ENCODE data around the gene TSPAN33. TPM values are rescaled to one million over a fixed set of nuclear protein-coding genes. Genes with fewer than 3 reads are reported as not detected.

TSPAN33 gene
- total and polyA plus RNA-seq, 2 of the 13 experiments (the other 11 are each of a cell fraction or from before 2014, with no cell fraction given), result 15.3 to 16.5 TPM

DNA sequence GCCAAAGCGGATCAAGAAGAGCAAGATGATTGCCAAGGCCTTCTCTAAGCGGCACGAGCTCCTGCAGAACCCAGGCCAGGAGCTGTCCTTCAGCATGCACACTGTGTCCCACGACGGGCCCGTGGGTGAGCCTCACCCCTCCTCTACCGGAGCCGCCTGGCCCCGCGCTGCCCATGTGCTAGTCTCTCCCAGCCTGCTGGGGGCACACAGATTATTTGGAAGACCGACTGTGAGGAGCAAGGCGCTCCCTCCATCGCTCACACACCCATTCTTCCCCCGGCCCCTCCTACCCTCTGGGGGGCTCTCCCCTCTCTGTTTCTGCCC, 66.4 kb downstream of the TSPAN33 start:
- Histone ChIP-seq H4K20me1 (ENCODE audit: insufficient read depth, low read length) (no peaks in the 10 kb centered on the region; the same call in 1 of the 2 replicates), H3K4me2 (ENCODE audit: low read depth, low read length) (no peak overlapping the region), H3K27ac (ENCODE audit: extremely low read length, insufficient read depth, low read length) (no peak overlapping the region), H3K27me3 (ENCODE audit: control insufficient read depth in 1 of 2, insufficient read depth in 2 of 2, low read length in 2 of 2) (no peaks in the 10 kb centered on the region), H3K36me3 (replicated peaks in 1 of 2; ENCODE audit: control insufficient read depth in 1 of 2, insufficient read depth in 2 of 2, low read length in 2 of 2) (peaks cover 20 to 39% of the 10 kb centered on the region in 2 experiments; a peak in 4 of 5 replicates), H3K4me1 (ENCODE audit: insufficient read depth, low read length) (peaks cover 10% of the 10 kb centered on the region), H3K79me2 (ENCODE audit: insufficient read depth, low read length) (no peaks in the 10 kb centered on the region), H3K9ac (ENCODE audit: insufficient read depth, low read depth, low read length) (no peak overlapping the region), H3K4me3 (replicated peaks in 1 of 3; ENCODE audit: insufficient read depth in 1 of 3, low read depth in 2 of 3, low read length in 3 of 3) (no peak overlapping the region), H3K9me3 (ENCODE audit: low read length) (no peaks in the 10 kb centered on the region), H2AFZ (ENCODE audit: low read length) (no peak overlapping the region)
- TF ChIP-seq, protein P1, sequence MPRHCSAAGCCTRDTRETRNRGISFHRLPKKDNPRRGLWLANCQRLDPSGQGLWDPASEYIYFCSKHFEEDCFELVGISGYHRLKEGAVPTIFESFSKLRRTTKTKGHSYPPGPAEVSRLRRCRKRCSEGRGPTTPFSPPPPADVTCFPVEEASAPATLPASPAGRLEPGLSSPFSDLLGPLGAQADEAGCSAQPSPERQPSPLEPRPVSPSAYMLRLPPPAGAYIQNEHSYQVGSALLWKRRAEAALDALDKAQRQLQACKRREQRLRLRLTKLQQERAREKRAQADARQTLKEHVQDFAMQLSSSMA (CRISPR knock-in tag; IDR thresholded peaks at IDR 0.05), result no peak
- TF ChIP-seq ZNF567 (CRISPR knock-in tag; IDR thresholded peaks at IDR 0.05; ENCODE audit: borderline replicate concordance), result no peak
- no peak for TF ChIP-seq ZNF121 (CRISPR knock-in tag; IDR thresholded peaks at IDR 0.05)
- TF ChIP-seq ZNF354B (CRISPR knock-in tag; IDR thresholded peaks at IDR 0.05), result no peak
- TF ChIP-seq GABPB1 (CRISPR knock-in tag; IDR thresholded peaks at IDR 0.05), result 0 out of 2 replicates have a peak, but pooled peaks have one; percentile 0
- TF ChIP-seq ZNF737 (CRISPR knock-in tag; IDR thresholded peaks at IDR 0.05; ENCODE audit: borderline replicate concordance), result no peak
- no peak for TF ChIP-seq NFIC (IDR thresholded peaks at IDR 0.05; ENCODE audit: low read length)
- TF ChIP-seq, protein P2, sequence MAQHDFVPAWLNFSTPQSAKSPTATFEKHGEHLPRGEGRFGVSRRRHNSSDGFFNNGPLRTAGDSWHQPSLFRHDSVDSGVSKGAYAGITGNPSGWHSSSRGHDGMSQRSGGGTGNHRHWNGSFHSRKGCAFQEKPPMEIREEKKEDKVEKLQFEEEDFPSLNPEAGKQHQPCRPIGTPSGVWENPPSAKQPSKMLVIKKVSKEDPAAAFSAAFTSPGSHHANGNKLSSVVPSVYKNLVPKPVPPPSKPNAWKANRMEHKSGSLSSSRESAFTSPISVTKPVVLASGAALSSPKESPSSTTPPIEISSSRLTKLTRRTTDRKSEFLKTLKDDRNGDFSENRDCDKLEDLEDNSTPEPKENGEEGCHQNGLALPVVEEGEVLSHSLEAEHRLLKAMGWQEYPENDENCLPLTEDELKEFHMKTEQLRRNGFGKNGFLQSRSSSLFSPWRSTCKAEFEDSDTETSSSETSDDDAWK (CRISPR knock-in tag; IDR thresholded peaks at IDR 0.05), result no peak
- intact Hi-C loops (cut with micrococcal nuclease; ENCODE audit: unreplicated experiment), result loop anchor here (1.0 kb wide), 1 partner anchor 47 kb away; no protein-coding TSS in a partner anchor
- in situ Hi-C loops (cut with HindIII; ENCODE audit: extremely low pct_ligation_motif_present, low pct_unique_long_range_greater_than_20kb), result loop anchor here (5.0 kb wide), 1 partner anchor 49 kb away; no protein-coding TSS in a partner anchor
- POLR2A ChIA-PET, result no interaction called here
- FAIRE-seq, result no peak
- WGBS (ENCODE audit: low lambda C conversion rate), result 98% methylated on average over 14 of the region's 14 CpGs
- BruUV-seq (replicated peaks), result no TSS peak
- no peak for ATAC-seq
- CTCF ChIA-PET (ENCODE audit: low intra/inter-chr PET ratio, low total read pairs), result interaction anchor here (5.1 kb wide), 1 partner anchor 47 kb away, joined by 50 read pairs; no protein-coding TSS in a partner anchor
- DNase-seq (ENCODE audit: low spot score), result no peak

Data from HepG2 (cell line).